Measurements from ENCODE around the gene PLEKHM3.

The PLEKHM3 gene

DNA sequence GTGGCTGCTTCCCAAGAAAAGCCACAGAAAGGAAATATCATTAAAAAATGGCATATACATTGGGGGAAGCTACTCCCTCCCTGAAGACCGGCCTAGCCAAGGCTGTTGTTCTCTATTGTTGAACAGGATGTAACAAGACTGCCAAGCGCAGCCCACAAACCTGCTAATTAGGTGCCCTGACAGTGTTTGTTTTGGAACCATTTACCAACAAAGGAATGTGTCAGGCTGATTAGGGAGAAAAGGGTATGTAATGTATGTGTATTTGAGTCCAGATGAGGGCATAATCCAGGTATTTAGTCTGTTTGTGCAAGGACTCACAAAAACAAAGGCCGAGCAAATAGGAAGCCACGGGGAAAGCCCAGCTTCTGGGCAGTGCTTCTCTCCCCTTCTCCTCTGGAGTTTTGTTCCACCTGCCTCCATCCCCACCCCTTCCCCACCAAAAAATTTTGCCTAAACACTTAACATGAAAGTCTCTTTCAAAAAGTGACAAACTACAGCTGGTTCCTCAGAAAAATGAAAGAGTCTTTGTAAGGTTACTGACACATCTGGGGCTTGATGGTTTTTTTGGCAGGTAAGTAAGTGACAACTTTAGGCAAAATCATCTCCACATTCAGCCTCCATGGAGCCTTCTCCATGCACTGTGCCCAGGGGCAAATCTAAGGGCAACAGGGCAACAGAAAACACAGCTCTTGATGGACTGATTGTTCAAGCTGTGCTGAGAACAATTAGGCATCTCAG is 177.4 kb downstream of the PLEKHM3 start:
- H3K9me3 ChIP-seq (ENCODE audit: control insufficient read depth, insufficient read depth, low read depth, low read length), result no peaks in the 10 kb centered on the region
- no peaks in the 10 kb centered on the region for H3K27me3 ChIP-seq (ENCODE audit: control insufficient read depth, insufficient read depth, low read length)
- H3K4me3 ChIP-seq (ENCODE audit: low read depth, low read length), result no peak overlapping the region
- peaks cover 16% of the 10 kb centered on the region for H3K4me1 ChIP-seq (ENCODE audit: control insufficient read depth, insufficient read depth, low read length)
- H3K27ac ChIP-seq (ENCODE audit: low read depth, low read length), result no peak overlapping the region
- H3K36me3 ChIP-seq (ENCODE audit: control insufficient read depth, insufficient read depth, low read length), result no peaks in the 10 kb centered on the region
- no peak overlapping the region for H3K9ac ChIP-seq (ENCODE audit: low read length)

DNA sequence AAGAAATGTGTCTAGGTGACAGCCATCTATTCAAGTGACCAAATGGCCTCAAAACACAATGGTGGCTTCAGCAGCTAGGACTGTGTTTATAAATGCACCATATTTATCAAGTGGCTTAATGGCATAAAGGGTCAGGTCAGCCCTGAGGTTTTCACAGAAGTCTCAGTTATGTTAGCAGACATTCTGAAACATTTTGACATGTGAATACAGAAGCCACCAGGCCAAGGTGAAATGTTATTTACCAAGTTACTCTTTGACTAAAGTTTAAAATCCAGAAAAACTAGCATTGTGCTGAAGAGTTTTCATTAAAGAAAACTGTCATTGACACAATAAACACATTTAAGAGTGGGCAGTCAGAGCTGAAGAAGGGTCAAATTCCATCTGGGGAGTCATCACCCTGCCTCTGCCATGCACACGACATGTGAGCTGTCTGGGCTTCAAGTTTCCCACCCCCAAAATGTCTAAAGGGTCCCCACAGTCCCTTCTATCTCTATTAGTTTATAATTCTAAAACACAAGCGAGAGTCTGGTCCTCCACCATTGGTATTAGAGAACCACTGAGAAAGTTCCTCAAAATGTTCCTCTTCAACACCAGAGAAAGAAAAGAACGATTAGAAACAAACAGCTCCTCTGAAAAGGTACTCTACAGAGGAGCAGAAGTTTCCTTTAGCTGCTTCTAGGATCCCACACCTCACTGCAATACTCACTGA is 178.1 kb downstream of the PLEKHM3 start:
- Histone ChIP-seq H3K9me3 (ENCODE audit: control insufficient read depth, insufficient read depth, low read depth, low read length) (no peaks in the 10 kb centered on the region), H3K9ac (ENCODE audit: low read length) (no peak overlapping the region), H3K4me3 (ENCODE audit: low read depth, low read length) (no peak overlapping the region), H3K4me1 (ENCODE audit: control insufficient read depth, insufficient read depth, low read length) (peaks cover 16% of the 10 kb centered on the region), H3K36me3 (ENCODE audit: control insufficient read depth, insufficient read depth, low read length) (no peaks in the 10 kb centered on the region), H3K27ac (ENCODE audit: low read depth, low read length) (no peak overlapping the region), H3K27me3 (ENCODE audit: control insufficient read depth, insufficient read depth, low read length) (no peaks in the 10 kb centered on the region)

DNA sequence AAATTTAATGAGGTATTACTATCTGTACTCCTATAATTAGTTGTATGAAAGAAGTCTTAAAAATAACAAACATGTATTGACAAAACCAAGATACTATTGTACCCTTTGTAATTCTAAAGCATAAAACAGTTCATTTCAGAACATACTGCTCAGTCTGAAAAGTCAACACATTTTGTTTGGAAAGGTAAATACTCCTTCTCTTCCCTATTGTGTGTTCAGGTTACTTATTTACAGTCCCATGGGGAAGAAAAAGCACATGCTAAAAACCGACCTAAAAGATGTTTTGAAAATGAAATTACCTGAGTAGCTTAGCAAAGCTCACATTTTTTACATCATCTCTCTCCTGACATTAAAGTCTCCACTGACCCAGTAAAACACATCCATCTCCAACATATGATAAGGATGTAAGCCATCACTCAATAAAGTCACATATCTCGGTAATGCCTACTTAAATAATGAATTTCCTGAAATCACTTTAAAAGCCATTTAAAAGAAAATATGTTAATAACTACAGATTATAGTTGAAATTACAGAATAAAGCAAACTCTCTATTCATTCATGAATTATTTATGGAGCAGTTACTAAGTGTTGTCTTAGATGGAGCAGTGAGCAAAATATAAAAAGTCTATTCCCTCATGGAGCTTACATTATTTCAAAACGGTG is 180.0 kb downstream of the PLEKHM3 start:
- H3K36me3 ChIP-seq (ENCODE audit: control insufficient read depth, insufficient read depth, low read length), result no peaks in the 10 kb centered on the region
- no peak overlapping the region for H3K27ac ChIP-seq (ENCODE audit: low read depth, low read length)
- H3K9ac ChIP-seq (ENCODE audit: low read length), result no peak overlapping the region
- H3K27me3 ChIP-seq (ENCODE audit: control insufficient read depth, insufficient read depth, low read length), result no peaks in the 10 kb centered on the region
- H3K4me1 ChIP-seq (ENCODE audit: control insufficient read depth, insufficient read depth, low read length), result peaks cover 16% of the 10 kb centered on the region
- no peaks in the 10 kb centered on the region for H3K9me3 ChIP-seq (ENCODE audit: control insufficient read depth, insufficient read depth, low read depth, low read length)
- H3K4me3 ChIP-seq (ENCODE audit: low read depth, low read length), result no peak overlapping the region

DNA sequence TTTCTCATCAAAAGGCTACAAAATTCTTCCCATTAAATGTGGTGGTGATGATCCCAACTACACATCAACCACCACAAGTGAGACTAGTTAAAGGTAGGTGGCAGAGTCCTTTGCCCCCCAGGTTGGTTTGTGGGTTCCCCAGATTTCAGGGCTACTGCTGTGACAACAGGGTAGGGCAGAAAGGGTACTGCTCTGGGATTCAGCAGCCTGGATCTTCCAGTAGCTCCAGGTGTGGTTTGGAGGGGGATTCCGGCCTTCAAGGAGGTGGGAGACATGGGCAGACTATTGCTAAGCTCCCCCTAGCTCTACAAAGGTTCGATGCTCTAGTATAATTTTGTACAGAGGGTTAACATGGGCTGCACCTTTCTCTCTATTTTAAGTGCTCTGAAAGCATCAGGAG is 180.7 kb downstream of the PLEKHM3 start:
- H3K27ac ChIP-seq (ENCODE audit: low read depth, low read length), result no peak overlapping the region
- no peaks in the 10 kb centered on the region for H3K36me3 ChIP-seq (ENCODE audit: control insufficient read depth, insufficient read depth, low read length)

DNA sequence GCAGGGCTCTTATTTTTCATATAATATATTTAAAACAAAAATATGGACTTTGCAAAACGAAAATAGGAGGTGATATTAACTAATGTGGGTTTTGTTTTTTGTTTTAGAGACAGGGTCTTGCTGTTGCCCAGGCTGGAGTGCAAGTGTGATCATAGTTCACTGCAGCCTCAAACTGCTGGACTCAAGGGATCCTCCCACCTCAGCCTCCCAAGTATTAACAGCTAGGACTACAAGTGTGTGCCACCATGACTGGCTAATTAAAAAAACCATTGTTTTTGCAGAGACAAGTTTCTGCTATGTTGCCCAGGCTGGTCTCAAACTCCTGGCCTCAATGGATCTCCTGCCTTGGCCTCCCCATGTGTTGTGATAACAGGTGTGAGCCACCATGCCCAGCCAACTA is 185.2 kb downstream of the PLEKHM3 start:
- H3K4me1 ChIP-seq (ENCODE audit: control insufficient read depth, insufficient read depth, low read length), result peaks cover 18% of the 10 kb centered on the region
- H3K4me3 ChIP-seq (ENCODE audit: low read depth, low read length), result no peak overlapping the region
- H3K27me3 ChIP-seq (ENCODE audit: control insufficient read depth, insufficient read depth, low read length), result no peaks in the 10 kb centered on the region
- H3K36me3 ChIP-seq (ENCODE audit: control insufficient read depth, insufficient read depth, low read length), result no peaks in the 10 kb centered on the region
- no peak overlapping the region for H3K9ac ChIP-seq (ENCODE audit: low read length)
- H3K9me3 ChIP-seq (ENCODE audit: control insufficient read depth, insufficient read depth, low read depth, low read length), result no peaks in the 10 kb centered on the region
- no peak overlapping the region for H3K27ac ChIP-seq (ENCODE audit: low read depth, low read length)

More for the DNA sequence above, 180.7 kb downstream of the PLEKHM3 start:
- no peaks in the 10 kb centered on the region for H3K27me3 ChIP-seq (ENCODE audit: control insufficient read depth, insufficient read depth, low read length)
- H3K9ac ChIP-seq (ENCODE audit: low read length), result no peak overlapping the region
- H3K9me3 ChIP-seq (ENCODE audit: control insufficient read depth, insufficient read depth, low read depth, low read length), result no peaks in the 10 kb centered on the region
- H3K4me3 ChIP-seq (ENCODE audit: low read depth, low read length), result no peak overlapping the region
- peaks cover 14% of the 10 kb centered on the region for H3K4me1 ChIP-seq (ENCODE audit: control insufficient read depth, insufficient read depth, low read length)

DNA sequence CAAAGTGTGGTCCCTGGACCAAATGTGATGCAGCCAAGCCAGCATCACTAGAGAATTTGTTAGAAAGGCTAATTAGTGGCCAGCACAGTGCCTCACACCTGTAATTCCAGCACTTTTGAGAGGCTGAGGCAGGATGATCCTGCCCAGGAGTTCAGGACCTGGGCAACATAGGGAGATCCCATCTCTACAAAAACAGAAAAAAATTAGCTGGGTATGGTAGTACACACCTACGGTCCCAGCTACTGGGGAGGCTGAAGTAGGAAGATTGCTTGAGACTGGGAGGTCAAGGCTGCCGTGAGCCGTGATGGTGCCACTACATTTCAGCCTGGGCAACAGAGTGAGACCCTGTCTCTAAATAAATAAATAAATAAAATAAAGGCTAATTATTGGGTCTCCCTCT is 185.8 kb downstream of the PLEKHM3 start:
- H3K9ac ChIP-seq (ENCODE audit: low read length), result no peak overlapping the region
- H3K36me3 ChIP-seq (ENCODE audit: control insufficient read depth, insufficient read depth, low read length), result no peaks in the 10 kb centered on the region
- H3K27ac ChIP-seq (ENCODE audit: low read depth, low read length), result no peak overlapping the region
- H3K4me3 ChIP-seq (ENCODE audit: low read depth, low read length), result no peak overlapping the region
- H3K27me3 ChIP-seq (ENCODE audit: control insufficient read depth, insufficient read depth, low read length), result no peaks in the 10 kb centered on the region
- H3K9me3 ChIP-seq (ENCODE audit: control insufficient read depth, insufficient read depth, low read depth, low read length), result no peaks in the 10 kb centered on the region
- H3K4me1 ChIP-seq (ENCODE audit: control insufficient read depth, insufficient read depth, low read length), result peaks cover 18% of the 10 kb centered on the region

DNA sequence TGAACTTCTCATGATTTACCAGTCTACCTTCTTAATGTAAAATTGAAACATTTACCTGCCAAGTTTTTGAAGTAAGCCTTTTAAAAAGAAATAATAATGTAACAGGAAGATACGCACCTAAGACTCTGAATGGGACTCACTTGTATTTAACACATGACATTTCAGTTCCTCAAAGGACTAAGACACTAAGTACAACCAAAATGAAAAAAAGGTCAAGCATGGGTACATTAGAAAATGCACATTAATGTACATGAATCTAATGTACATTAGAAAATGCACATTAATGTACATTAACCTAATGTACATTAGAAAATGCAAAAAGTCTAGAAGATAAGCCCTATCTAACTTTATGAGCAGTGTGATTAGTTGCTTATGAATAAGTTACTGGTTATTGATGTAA is 186.3 kb downstream of the PLEKHM3 start:
- H3K36me3 ChIP-seq (ENCODE audit: control insufficient read depth, insufficient read depth, low read length), result no peaks in the 10 kb centered on the region
- H3K27me3 ChIP-seq (ENCODE audit: control insufficient read depth, insufficient read depth, low read length), result no peaks in the 10 kb centered on the region
- no peaks in the 10 kb centered on the region for H3K9me3 ChIP-seq (ENCODE audit: control insufficient read depth, insufficient read depth, low read depth, low read length)
- peaks cover 18% of the 10 kb centered on the region for H3K4me1 ChIP-seq (ENCODE audit: control insufficient read depth, insufficient read depth, low read length)
- H3K9ac ChIP-seq (ENCODE audit: low read length), result no peak overlapping the region
- no peak overlapping the region for H3K4me3 ChIP-seq (ENCODE audit: low read depth, low read length)
- H3K27ac ChIP-seq (ENCODE audit: low read depth, low read length), result no peak overlapping the region

DNA sequence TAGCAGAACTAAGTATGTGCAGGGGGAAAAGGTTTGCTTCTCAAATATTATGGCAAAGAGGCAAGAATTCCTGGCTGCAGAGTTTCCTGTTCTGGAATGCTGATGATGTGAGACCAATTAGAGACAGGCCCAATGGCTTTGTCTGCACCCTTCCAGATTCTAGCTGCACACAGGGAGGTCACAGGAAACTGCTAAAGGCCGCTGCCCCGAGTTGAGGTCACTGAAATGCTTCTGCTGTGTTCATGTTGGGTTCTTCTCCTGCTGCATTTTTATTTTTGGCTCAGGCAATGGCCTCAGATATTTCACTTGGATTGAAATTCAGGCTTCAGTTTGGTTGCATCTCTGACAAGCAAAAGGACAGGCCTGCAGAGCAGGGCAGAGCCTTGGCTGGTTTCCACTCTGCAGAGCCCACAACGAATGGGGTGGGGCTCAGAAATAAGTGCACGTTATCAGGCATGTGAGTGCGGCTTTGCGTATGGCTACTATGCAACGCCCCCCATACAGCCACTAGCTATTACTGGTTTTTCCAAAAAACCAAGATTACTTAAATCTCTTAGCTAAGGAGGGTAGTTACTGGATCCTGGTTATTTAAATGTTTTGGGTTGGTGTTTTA is 188.7 kb downstream of the PLEKHM3 start:
- Histone ChIP-seq H3K27ac (ENCODE audit: low read depth, low read length) (no peak overlapping the region), H3K4me1 (ENCODE audit: control insufficient read depth, insufficient read depth, low read length) (peaks cover 18% of the 10 kb centered on the region), H3K27me3 (ENCODE audit: control insufficient read depth, insufficient read depth, low read length) (no peaks in the 10 kb centered on the region), H3K9ac (ENCODE audit: low read length) (no peak overlapping the region), H3K9me3 (ENCODE audit: control insufficient read depth, insufficient read depth, low read depth, low read length) (no peaks in the 10 kb centered on the region), H3K36me3 (ENCODE audit: control insufficient read depth, insufficient read depth, low read length) (no peaks in the 10 kb centered on the region), H3K4me3 (ENCODE audit: low read depth, low read length) (no peak overlapping the region)

DNA sequence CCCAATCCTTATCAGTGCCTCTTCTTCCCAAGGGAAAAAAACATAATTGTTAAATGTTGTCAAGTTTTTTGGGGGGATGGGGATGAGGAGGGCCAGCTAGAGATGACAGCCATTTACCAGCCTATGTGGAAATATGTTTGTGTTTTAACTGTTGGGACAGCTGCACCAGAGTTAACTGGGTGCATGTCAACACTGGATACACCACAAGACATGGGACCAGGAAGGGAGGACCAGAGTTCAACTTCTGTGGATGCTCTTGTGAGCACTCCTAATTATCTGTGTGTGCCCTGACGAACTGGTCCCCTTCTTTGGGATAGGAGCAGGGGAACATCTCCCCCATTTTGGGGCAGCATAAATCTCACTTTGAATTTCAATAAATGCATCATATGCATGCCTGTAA is 189.5 kb downstream of the PLEKHM3 start:
- H3K36me3 ChIP-seq (ENCODE audit: control insufficient read depth, insufficient read depth, low read length), result no peaks in the 10 kb centered on the region
- no peak overlapping the region for H3K4me3 ChIP-seq (ENCODE audit: low read depth, low read length)
- H3K9me3 ChIP-seq (ENCODE audit: control insufficient read depth, insufficient read depth, low read depth, low read length), result no peaks in the 10 kb centered on the region
- H3K27ac ChIP-seq (ENCODE audit: low read depth, low read length), result no peak overlapping the region
- H3K4me1 ChIP-seq (ENCODE audit: control insufficient read depth, insufficient read depth, low read length), result peaks cover 18% of the 10 kb centered on the region
- no peak overlapping the region for H3K9ac ChIP-seq (ENCODE audit: low read length)
- no peaks in the 10 kb centered on the region for H3K27me3 ChIP-seq (ENCODE audit: control insufficient read depth, insufficient read depth, low read length)

DNA sequence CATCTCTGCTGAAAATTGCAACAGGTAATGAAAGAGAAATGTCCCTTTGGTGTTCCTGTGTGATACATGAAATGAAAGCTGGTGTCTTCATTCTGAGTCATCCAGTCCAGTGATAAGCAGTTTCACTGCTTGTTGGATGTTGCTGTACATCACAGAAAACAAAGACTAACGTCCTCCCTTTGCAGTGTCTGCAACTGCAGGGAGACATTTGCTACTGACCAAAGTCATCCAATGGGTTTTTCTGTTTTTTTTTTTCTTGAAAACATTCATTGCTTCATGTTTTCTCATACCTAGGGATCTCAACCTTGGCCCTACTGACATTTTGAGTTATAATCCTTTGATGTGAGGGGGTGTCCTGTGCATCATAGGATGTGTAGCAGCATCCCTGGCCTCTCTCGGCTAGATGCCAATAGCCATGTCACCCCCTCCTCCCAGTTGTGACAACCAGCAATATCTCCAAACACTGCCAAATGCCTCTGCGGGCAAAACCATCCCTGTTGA is 192.0 kb downstream of the PLEKHM3 start:
- Histone ChIP-seq H3K4me3 (ENCODE audit: low read depth, low read length) (no peak overlapping the region), H3K36me3 (ENCODE audit: control insufficient read depth, insufficient read depth, low read length) (no peaks in the 10 kb centered on the region), H3K9me3 (ENCODE audit: control insufficient read depth, insufficient read depth, low read depth, low read length) (no peaks in the 10 kb centered on the region), H3K27me3 (ENCODE audit: control insufficient read depth, insufficient read depth, low read length) (no peaks in the 10 kb centered on the region), H3K27ac (ENCODE audit: low read depth, low read length) (no peak overlapping the region), H3K4me1 (ENCODE audit: control insufficient read depth, insufficient read depth, low read length) (peaks cover 18% of the 10 kb centered on the region), H3K9ac (ENCODE audit: low read length) (no peak overlapping the region)

All from HUES6 (cell line).